Muscle layer of duodenum (tissue), 2 donors: ENCODE measurements around the gene RORC.
A peak's percentile ranks its signal among the peaks of the same experiment; 100 is the strongest.

ENCODE experiments used
- H3K27ac ChIP-seq: one replicate; pipeline ENCODE4 v1.7.0; 2013; ENCODE audit warnings: mild to moderate bottlenecking, low read length
- H3K27me3 ChIP-seq: one replicate; pipeline ENCODE4 v1.7.0; 2013; ENCODE audit warnings: low read depth, mild to moderate bottlenecking, control low read depth, low read length
- H3K36me3 ChIP-seq, 2 donors: one replicate each; pipeline ENCODE4 v1.7.0; 2013; ENCODE audit warnings: low read length in 2 of 2, control low read depth in 1 of 2, mild to moderate bottlenecking in 1 of 2; ENCODE audit not compliant: insufficient read depth in 2 of 2, control insufficient read depth in 1 of 2
- H3K4me1 ChIP-seq, 2 donors: one replicate each; pipeline ENCODE4 v1.7.0; 2013; ENCODE audit warnings: low read length in 2 of 2, mild to moderate bottlenecking in 2 of 2, control low read depth in 1 of 2, moderate library complexity in 1 of 2; ENCODE audit not compliant: insufficient read depth in 2 of 2, control insufficient read depth in 1 of 2
- H3K4me3 ChIP-seq, 2 donors: one replicate each; pipeline ENCODE4 v1.7.0; 2013; ENCODE audit warnings: low read length in 2 of 2, low read depth in 1 of 2, mild to moderate bottlenecking in 1 of 2
- H3K9me3 ChIP-seq, 2 donors: one replicate each; pipeline ENCODE4 v1.7.0; 2013; ENCODE audit warnings: low read length in 2 of 2, control low read depth in 1 of 2, mild to moderate bottlenecking in 1 of 2; ENCODE audit not compliant: control insufficient read depth in 1 of 2
- donor health status: healthy.

Gene RORC

GRCh38 chr1:151834239-151834638, 2.6 kb upstream of the RORC start:
- no peaks in the 10 kb centered on the region for H3K36me3 ChIP-seq
- no peak overlapping the region for H3K27ac ChIP-seq
- H3K4me1 ChIP-seq = peaks cover 9 to 24% of the 10 kb centered on the region in 2 donors
- H3K4me3 ChIP-seq = no peak overlapping the region
- H3K27me3 ChIP-seq = peaks cover 19% of the 10 kb centered on the region
- H3K9me3 ChIP-seq = no peaks in the 10 kb centered on the region

- no peaks in the 10 kb centered on the region for H3K9me3 ChIP-seq
- H3K36me3 ChIP-seq = no peaks in the 10 kb centered on the region
- H3K27ac ChIP-seq = no peak overlapping the region
- peaks cover 9 to 15% of the 10 kb centered on the region in 2 donors for H3K4me1 ChIP-seq
- H3K4me3 ChIP-seq = no peak overlapping the region
- H3K27me3 ChIP-seq = peaks cover 12% of the 10 kb centered on the region
Measured at GRCh38 chr1:151833172-151833900, 1.7 kb upstream of the RORC start.

GRCh38 chr1:151832318-151832980, 847 bp upstream of the RORC start:
- Histone ChIP-seq H3K36me3 (no peaks in the 10 kb centered on the region), H3K9me3 (no peaks in the 10 kb centered on the region), H3K27me3 (peaks cover 7% of the 10 kb centered on the region), H3K4me1 (peaks cover 8 to 9% of the 10 kb centered on the region in 2 donors), H3K27ac (peak overlapping the region; percentile 8), H3K4me3 (no peak overlapping the region)

- H3K36me3 ChIP-seq = no peaks in the 10 kb centered on the region
- H3K4me3 ChIP-seq = peak overlapping the region in 1 of 2 donors; percentile 48
- H3K9me3 ChIP-seq = no peaks in the 10 kb centered on the region
- peak overlapping the region; percentile 90 for H3K27ac ChIP-seq
- H3K4me1 ChIP-seq = peaks cover 6 to 9% of the 10 kb centered on the region in 2 donors
- peaks cover 3% of the 10 kb centered on the region for H3K27me3 ChIP-seq
Measured at GRCh38 chr1:151831256-151831591, 378 bp downstream of the RORC start.

GRCh38 chr1:151830055-151830454, 1.5 kb downstream of the RORC start:
- no peak overlapping the region for H3K27ac ChIP-seq

GRCh38 chr1:151829352-151830046, 2.1 kb downstream of the RORC start:
- Histone ChIP-seq H3K27me3 (peaks cover 3% of the 10 kb centered on the region), H3K36me3 (no peaks in the 10 kb centered on the region), H3K4me3 (no peak overlapping the region), H3K4me1 (peaks cover 4 to 6% of the 10 kb centered on the region in 2 donors), H3K27ac (peak overlapping the region; percentile 8), H3K9me3 (no peaks in the 10 kb centered on the region)

More at GRCh38 chr1:151830055-151830454, 1.5 kb downstream of the RORC start:
- H3K36me3 ChIP-seq = no peaks in the 10 kb centered on the region
- H3K27me3 ChIP-seq = peaks cover 3% of the 10 kb centered on the region
- H3K4me3 ChIP-seq = no peak overlapping the region
- peaks cover 4 to 6% of the 10 kb centered on the region in 2 donors for H3K4me1 ChIP-seq
- no peaks in the 10 kb centered on the region for H3K9me3 ChIP-seq

- H3K36me3 ChIP-seq = no peaks in the 10 kb centered on the region
- H3K27me3 ChIP-seq = peaks cover 3% of the 10 kb centered on the region
- peaks cover 4 to 6% of the 10 kb centered on the region in 2 donors for H3K4me1 ChIP-seq
- no peaks in the 10 kb centered on the region for H3K9me3 ChIP-seq
- H3K4me3 ChIP-seq = no peak overlapping the region
- no peak overlapping the region for H3K27ac ChIP-seq
Measured at GRCh38 chr1:151828921-151829320, 2.7 kb downstream of the RORC start.

GRCh38 chr1:151827853-151828252, 3.7 kb downstream of the RORC start:
- H3K4me3 ChIP-seq = no peak overlapping the region
- peaks cover 3% of the 10 kb centered on the region for H3K27me3 ChIP-seq
- no peaks in the 10 kb centered on the region for H3K9me3 ChIP-seq
- no peak overlapping the region for H3K27ac ChIP-seq
- peaks cover 4 to 6% of the 10 kb centered on the region in 2 donors for H3K4me1 ChIP-seq
- H3K36me3 ChIP-seq = no peaks in the 10 kb centered on the region

GRCh38 chr1:151825751-151826660, 5.6 kb downstream of the RORC start:
- H3K27ac ChIP-seq = no peak overlapping the region
- peaks cover 3% of the 10 kb centered on the region for H3K27me3 ChIP-seq
- H3K36me3 ChIP-seq = no peaks in the 10 kb centered on the region
- H3K4me1 ChIP-seq = peaks cover 0 to 4% of the 10 kb centered on the region in 2 donors
- H3K9me3 ChIP-seq = no peaks in the 10 kb centered on the region
- no peak overlapping the region for H3K4me3 ChIP-seq

GRCh38 chr1:151825204-151825603, 6.4 kb downstream of the RORC start:
- H3K36me3 ChIP-seq = no peaks in the 10 kb centered on the region
- no peaks in the 10 kb centered on the region for H3K9me3 ChIP-seq
- H3K27ac ChIP-seq = no peak overlapping the region
- no peak overlapping the region for H3K4me3 ChIP-seq
- H3K27me3 ChIP-seq = peaks cover 3% of the 10 kb centered on the region
- H3K4me1 ChIP-seq = peaks cover 0 to 4% of the 10 kb centered on the region in 2 donors
